Activated effector memory CD4-positive, alpha-beta T cell treated with Interleukin-2 at 50 U/mL for 16 hours (primary cell): Measurements from ENCODE around the gene C10orf95.

Experiments
- DNase-seq: peaks from one replicate; pipeline ENCODE4 v3.0.0-alpha.2; 2020

C10orf95 gene

GRCh38 chr10:102400076-102400475, 51.3 kb downstream of the C10orf95 start:
- DNase-seq: no peak
